GM18861 (cell line): ENCODE data around the gene C1R.

Source experiments
- ATAC-seq: cut with Tn5 transposase; IDR thresholded peaks from one replicate; pipeline ENCODE4 v1.9.1; 2021; ENCODE audit not compliant: unreplicated experiment

Gene C1R

GRCh38 chr12:7092229-7092985, at the start of gene C1R:
Gene C1R, minus strand, starts transcription at chr12:7092445. Its CDS starts 57 bp downstream, at chr12:7092388.
- ATAC-seq: no peak

GRCh38 chr12:7141351-7142005, 49.2 kb upstream of the C1R start:
- no peak for ATAC-seq

GRCh38 chr12:7139200-7139599, 47.0 kb upstream of the C1R start:
- ATAC-seq: no peak

GRCh38 chr12:7137908-7138307, 45.7 kb upstream of the C1R start:
- no peak for ATAC-seq

- no peak for ATAC-seq
These were observed 44.4 kb upstream of the C1R start for GRCh38 chr12:7136676-7137075.

- no peak for ATAC-seq
These were observed 43.8 kb upstream of the C1R start for GRCh38 chr12:7136071-7136470.

GRCh38 chr12:7134396-7135166, 42.3 kb upstream of the C1R start:
- ATAC-seq: no peak

- ATAC-seq: no peak
These were observed 39.2 kb upstream of the C1R start for GRCh38 chr12:7131502-7131866.

GRCh38 chr12:7130701-7131501, 38.7 kb upstream of the C1R start:
- no peak for ATAC-seq

GRCh38 chr12:7129872-7130691, 37.8 kb upstream of the C1R start, which contains the start of gene CLSTN3:
Gene CLSTN3, plus strand, starts transcription at chr12:7130371. Its CDS starts 278 bp downstream, at chr12:7130649.
- ATAC-seq: peak; percentile 56

GRCh38 chr12:7129287-7129871, 37.1 kb upstream of the C1R start:
- ATAC-seq: no peak

- no peak for ATAC-seq
These were observed 36.5 kb upstream of the C1R start, which contains the start of gene RBP5 for GRCh38 chr12:7128681-7129286. Gene RBP5, minus strand, starts transcription at chr12:7128889. Its CDS starts 114 bp downstream, at chr12:7128775.

GRCh38 chr12:7127916-7128626, 35.8 kb upstream of the C1R start:
- ATAC-seq: no peak

- no peak for ATAC-seq
These were observed 33.5 kb upstream of the C1R start for GRCh38 chr12:7125632-7126227.

- no peak for ATAC-seq
These were observed 31.7 kb upstream of the C1R start for GRCh38 chr12:7123806-7124522.

GRCh38 chr12:7122811-7123769, 30.8 kb upstream of the C1R start:
- ATAC-seq: no peak
